H4 (cell line): ENCODE data around the gene ZNF511. TPM values are rescaled to one million over a fixed set of nuclear protein-coding genes. Genes with fewer than 3 reads are reported as not detected.

Source experiments
- DNase-seq: peaks from one replicate; pipeline ENCODE4 v3.0.0-alpha.2; 2015; ENCODE audit warnings: low spot score
- total RNA-seq: library from RNA; depleted of rRNA; stranded (reverse); fragments of >200 nt; shearing (Covaris generic); gene quantifications from 2 replicates; pipeline ENCODE4 v1.2.3, GENCODE V29; 2014

Gene ZNF511
- total RNA-seq, 1 experiment from 2014 or later = 66.3 TPM

- DNase-seq = no peak
Measured at GRCh38 chr10:133335246-133336117, 26.8 kb downstream of the ZNF511 start.

- no peak for DNase-seq
Measured at GRCh38 chr10:133336118-133336576, 27.4 kb downstream of the ZNF511 start.

- no peak for DNase-seq
Measured at GRCh38 chr10:133336577-133337369, 28.1 kb downstream of the ZNF511 start, which contains the start of gene CALY. CALY (minus strand) TSS chr10:133336896; CDS start chr10:133328989, 7,907 bp downstream.

- no peak for DNase-seq
Measured at GRCh38 chr10:133337370-133337725, 28.6 kb downstream of the ZNF511 start.

GRCh38 chr10:133338080-133339071 is 29.7 kb downstream of the ZNF511 start:
- DNase-seq = no peak

- DNase-seq = no peak
Measured at GRCh38 chr10:133339708-133340380, 31.1 kb downstream of the ZNF511 start.

GRCh38 chr10:133341983-133342382 is 33.3 kb downstream of the ZNF511 start:
- no peak for DNase-seq

- DNase-seq = no peak
Measured at GRCh38 chr10:133342942-133343341, 34.2 kb downstream of the ZNF511 start.

- DNase-seq = no peak
Measured at GRCh38 chr10:133343558-133343957, 34.8 kb downstream of the ZNF511 start.

- no peak for DNase-seq
Measured at GRCh38 chr10:133344236-133344635, 35.5 kb downstream of the ZNF511 start.

- DNase-seq = no peak
Measured at GRCh38 chr10:133346413-133346812, 37.7 kb downstream of the ZNF511 start.

- DNase-seq = no peak
Measured at GRCh38 chr10:133347710-133348517, 39.2 kb downstream of the ZNF511 start.

GRCh38 chr10:133349160-133349568 is 40.5 kb downstream of the ZNF511 start:
- no peak for DNase-seq

- no peak for DNase-seq
Measured at GRCh38 chr10:133349577-133350011, 40.9 kb downstream of the ZNF511 start.

GRCh38 chr10:133350283-133350949 is 41.7 kb downstream of the ZNF511 start:
- no peak for DNase-seq

GRCh38 chr10:133350950-133351329 is 42.2 kb downstream of the ZNF511 start:
- DNase-seq = no peak

GRCh38 chr10:133351408-133352318 is 42.9 kb downstream of the ZNF511 start:
- DNase-seq = no peak
